IMR-90 (cell line): Measurements from ENCODE around the gene JAKMIP1. TPM values are rescaled to one million over a fixed set of nuclear protein-coding genes. Genes with fewer than 3 reads are reported as not detected.

Experiments
- ATAC-seq: fragments of 200-7000 bp; cut with Tn5 transposase; 2 replicates; pipeline ENCODE4 v1.9.1; 2020; ENCODE audit warnings: low read depth, mild to moderate bottlenecking, moderate library complexity
- BruUV-seq: library from RNA; stranded (reverse); fragments of 400-500 nt; replicated peaks from 2 replicates; lab custom pipeline; 2021; lab: Mats Ljungman, UMichigan
- CTCF ChIA-PET: fragments of 300-600 bp; formaldehyde crosslinking; extraction: SDS; loops from one replicate; lab custom pipeline; 2021; ENCODE audit warnings: antibody characterized with exemption; lab: Yijun Ruan, JAX
- POLR2A ChIA-PET: fragments of 300-600 bp; sonication (Branson Sonifier 250); formaldehyde crosslinking; loops from one replicate; lab custom pipeline; 2022; ENCODE audit warnings: antibody characterized with exemption; ENCODE audit not compliant: unreplicated experiment; lab: Charles Lee
- DNase-seq: peaks from one replicate; pipeline ENCODE4 v3.0.0; 2013
- H2AFZ ChIP-seq: replicated peaks from 2 replicates; pipeline ENCODE3; 2013; ENCODE audit warnings: low read length, mild to moderate bottlenecking; ENCODE audit not compliant: poor library complexity
- H2AK5ac ChIP-seq: 2 replicates; pipeline ENCODE4 v1.6.1; 2013; ENCODE audit warnings: low read depth, low read length, inconsistent platforms
- H2AK9ac ChIP-seq: replicated peaks from 2 replicates; pipeline ENCODE3; 2013; ENCODE audit warnings: mild to moderate bottlenecking, low read depth, low read length, moderate library complexity; ENCODE audit not compliant: poor library complexity
- H2BK120ac ChIP-seq: 2 replicates; pipeline ENCODE4 v1.6.1; 2013; ENCODE audit warnings: low read depth, low read length, inconsistent platforms
- H2BK15ac ChIP-seq: 3 replicates; pipeline ENCODE4 v1.6.1; 2013; ENCODE audit warnings: low read depth, low read length, inconsistent platforms
- H2BK20ac ChIP-seq: 2 replicates; pipeline ENCODE4 v1.6.1; 2013; ENCODE audit warnings: low read depth, mild to moderate bottlenecking, inconsistent platforms, low read length, moderate library complexity
- H2BK5ac ChIP-seq: 2 replicates; pipeline ENCODE4 v1.6.1; 2013; ENCODE audit warnings: mild to moderate bottlenecking, low read depth, low read length, inconsistent platforms; ENCODE audit not compliant: poor library complexity, severe bottlenecking
- H3K14ac ChIP-seq: replicated peaks from 2 replicates; pipeline ENCODE4 v1.6.1; 2013; ENCODE audit warnings: low read depth, low read length, inconsistent platforms
- H3K18ac ChIP-seq: 2 replicates; pipeline ENCODE4 v1.6.1; 2013; ENCODE audit warnings: low read depth, low read length, control low read depth
- H3K23ac ChIP-seq: 2 replicates; pipeline ENCODE4 v1.6.1; 2013; ENCODE audit warnings: low read depth, low read length, inconsistent platforms
- H3K27ac ChIP-seq: 2 replicates; pipeline ENCODE4 v1.5.1; 2013; ENCODE audit warnings: mild to moderate bottlenecking, control low read depth, low read length; ENCODE audit not compliant: insufficient read depth
- H3K27me3 ChIP-seq: 2 replicates; pipeline ENCODE4 v1.6.1; 2013; ENCODE audit warnings: low read length; ENCODE audit not compliant: control insufficient read depth, insufficient read depth
- H3K36me3 ChIP-seq: 2 replicates; pipeline ENCODE4 v1.6.1; 2013; ENCODE audit warnings: low read length, mixed read lengths; ENCODE audit not compliant: control insufficient read depth, insufficient read depth
- H3K4ac ChIP-seq: 2 replicates; pipeline ENCODE4 v1.6.1; 2013; ENCODE audit warnings: low read depth, low read length, inconsistent platforms
- H3K4me1 ChIP-seq: 2 replicates; pipeline ENCODE4 v1.6.1; 2013; ENCODE audit warnings: low read length, mixed read lengths; ENCODE audit not compliant: control insufficient read depth, insufficient read depth
- H3K4me2 ChIP-seq: 2 replicates; pipeline ENCODE4 v1.6.1; 2013; ENCODE audit warnings: low read depth, mild to moderate bottlenecking, control low read depth, low read length, moderate library complexity
- H3K4me3 ChIP-seq: 2 replicates; pipeline ENCODE4 v1.5.1; 2013; ENCODE audit warnings: low read depth, mild to moderate bottlenecking, control low read depth, low read length, moderate library complexity; ENCODE audit not compliant: insufficient read depth
- H3K56ac ChIP-seq: 2 replicates; pipeline ENCODE4 v1.6.1; 2013; ENCODE audit warnings: low read length, inconsistent platforms; ENCODE audit not compliant: insufficient read depth; ENCODE audit errors: extremely low read depth
- H3K79me1 ChIP-seq, 2 experiments: 2 replicates each; pipeline ENCODE4 v1.6.1; 2013; ENCODE audit warnings: low read length in 2 of 2, inconsistent platforms in 1 of 2, low read depth in 1 of 2
- H3K9ac ChIP-seq: 2 replicates; pipeline ENCODE4 v1.6.1; 2013; ENCODE audit warnings: low read depth, low read length, control low read depth
- H3K9me1 ChIP-seq: 2 replicates; pipeline ENCODE4 v1.6.1; 2013; ENCODE audit warnings: low read length, inconsistent platforms; ENCODE audit not compliant: insufficient read depth
- H3K9me3 ChIP-seq: 2 replicates; pipeline ENCODE4 v1.6.1; 2013; ENCODE audit warnings: low read length; ENCODE audit not compliant: control insufficient read depth, insufficient read depth
- H4K20me1 ChIP-seq: 2 replicates; pipeline ENCODE4 v1.6.1; 2013; ENCODE audit warnings: low read length, inconsistent platforms; ENCODE audit not compliant: insufficient read depth
- H4K5ac ChIP-seq: 2 replicates; pipeline ENCODE4 v1.6.1; 2013; ENCODE audit warnings: mild to moderate bottlenecking, low read depth, low read length, control low read depth
- H4K8ac ChIP-seq, 2 experiments: 2 replicates each; pipeline ENCODE4 v1.6.1; 2013; ENCODE audit warnings: low read depth in 2 of 2, low read length in 2 of 2, control low read depth in 1 of 2, inconsistent platforms in 1 of 2
- H4K91ac ChIP-seq: 2 replicates; pipeline ENCODE4 v1.6.1; 2013; ENCODE audit warnings: low read depth, low read length, inconsistent platforms; ENCODE audit not compliant: insufficient read depth
- CEBPB ChIP-seq: IDR thresholded peaks from 2 replicates; pipeline ENCODE4 v1.6.1; 2012; ENCODE audit warnings: low read depth, low read length, improper control_type of control experiment
- CHD1 ChIP-seq: IDR thresholded peaks from 2 replicates; pipeline ENCODE4 v1.6.1; 2012; ENCODE audit warnings: low read depth, low read length, improper control_type of control experiment
- CTCF ChIP-seq: conservative IDR thresholded peaks from 2 replicates; pipeline ENCODE4 v1.5.1; 2012; ENCODE audit warnings: mild to moderate bottlenecking, low read depth, low read length, improper control_type of control experiment
- ELK1 ChIP-seq: fragments of 150-350 bp; IDR thresholded peaks from 2 replicates; pipeline ENCODE4 v1.6.1; 2016; ENCODE audit warnings: low read depth, mild to moderate bottlenecking, low read length, moderate library complexity, borderline replicate concordance
- FOS ChIP-seq: fragments of 150-350 bp; IDR thresholded peaks from 2 replicates; pipeline ENCODE4 v1.6.1; 2016; ENCODE audit warnings: low read depth, low read length
- MXI1 ChIP-seq: IDR thresholded peaks from 2 replicates; pipeline ENCODE4 v1.6.1; 2012; ENCODE audit warnings: low read depth, mild to moderate bottlenecking, low read length, moderate library complexity, borderline replicate concordance
- NFE2L2 ChIP-seq: fragments of 150-350 bp; IDR thresholded peaks from 2 replicates; pipeline ENCODE4 v1.6.1; 2016; ENCODE audit warnings: low read depth, mild to moderate bottlenecking, low read length
- RAD21 ChIP-seq: IDR thresholded peaks from 2 replicates; pipeline ENCODE4 v1.6.1; 2012; ENCODE audit warnings: low read length, improper control_type of control experiment
- RCOR1 ChIP-seq: IDR thresholded peaks from 2 replicates; pipeline ENCODE4 v1.6.1; 2012; ENCODE audit warnings: mild to moderate bottlenecking, low read length, improper control_type of control experiment; ENCODE audit not compliant: insufficient replicate concordance
- RFX5 ChIP-seq: IDR thresholded peaks from 2 replicates; pipeline ENCODE4 v1.8.0; 2012; ENCODE audit warnings: low read depth, mild to moderate bottlenecking, low read length, moderate library complexity
- SMC3 ChIP-seq: fragments of 150-350 bp; IDR thresholded peaks from 2 replicates; pipeline ENCODE4 v1.6.1; 2016; ENCODE audit warnings: low read depth, mild to moderate bottlenecking, antibody characterized with exemption, low read length, moderate library complexity
- WGBS, 2 experiments: methylation state at CpG; one replicate each; pipeline versions ENCODE4 v1.1.5 to v1.1.7; 2013; ENCODE audit warnings: missing lambda C conversion rate in 2 of 2; ENCODE audit not compliant: insufficient read length in 1 of 2; ENCODE audit errors: extremely low coverage in 2 of 2; 5-methylcytosine and 5-hydroxymethylcytosine counted together
- dilution Hi-C: fragments of 300-500 bp; cut with HindIII; formaldehyde crosslinking; loops from one replicate; pipeline ENCODE4 v1.14.3; 2018; ENCODE audit warnings: low sequenced_read_pairs; ENCODE audit not compliant: unreplicated experiment
- in situ Hi-C: fragments of 300-500 bp; cut with MboI; formaldehyde crosslinking; loops from 3 replicates; pipeline ENCODE4 v1.14.3; 2019; ENCODE audit warnings: low sequenced_read_pairs, inconsistent platforms, mixed read lengths
- intact Hi-C: fragments of 100-400 bp; cut with micrococcal nuclease; formaldehyde crosslinking; loops from 2 replicates; pipeline ENCODE4 v1.10.0; 2022
- polyA plus RNA-seq, 3 experiments: library from polyadenylated mRNA; depleted of rRNA; stranded (reverse); fragments of >200 nt; gene quantifications; 2 replicates each; pipeline ENCODE4 v1.2.3, GENCODE V29; 2012; ENCODE audit warnings: low replicate concordance in 1 of 3
- total RNA-seq: library from RNA; depleted of rRNA; stranded (reverse); fragments of >200 nt; gene quantifications from 2 replicates; pipeline ENCODE4 v1.2.3, GENCODE V29; 2012

Gene JAKMIP1
- total and polyA plus RNA-seq, 2 of the 4 experiments (the other 2 are of a cell fraction), result not detected

GRCh38 chr4:6027392-6027791, 173.0 kb downstream of the JAKMIP1 start:
- BruUV-seq, result no TSS peak
- 82% methylated on average over 2 of the region's 9 CpGs; no CpG with 5 or more reads in 1 of the 2 experiments for WGBS, 2 experiments
- Histone ChIP-seq H3K4me1 (no peaks in the 10 kb centered on the region), H4K91ac (no peak overlapping the region), H3K27me3 (no peaks in the 10 kb centered on the region), H2BK5ac (no peak overlapping the region), H3K9ac (no peak overlapping the region), H4K20me1 (no peaks in the 10 kb centered on the region), H4K8ac (no peak overlapping the region), H3K36me3 (no peaks in the 10 kb centered on the region), H2BK20ac (no peak overlapping the region), H3K4me3 (no peak overlapping the region), H3K4me2 (no peak overlapping the region), H3K4ac (no peak overlapping the region), H2BK15ac (no peak overlapping the region), H3K9me1 (no peaks in the 10 kb centered on the region), H2BK120ac (no peak overlapping the region), H2AFZ (no peak overlapping the region), H3K23ac (no peak overlapping the region), H3K18ac (no peak overlapping the region), H3K14ac (no peak overlapping the region), H3K27ac (no peak overlapping the region), H2AK5ac (no peak overlapping the region), H4K5ac (no peak overlapping the region), H3K9me3 (no peaks in the 10 kb centered on the region), H2AK9ac (no peak overlapping the region), H3K79me1 (no peaks in the 10 kb centered on the region), H3K56ac (no peak overlapping the region)
- in situ Hi-C loops, result loop anchor here (25.0 kb wide), 2 partner anchors 110 to 410 kb away; no protein-coding TSS in a partner anchor
- TF ChIP-seq RFX5 (no peak), CHD1 (no peak), RAD21 (no peak), FOS (no peak), ELK1 (no peak), SMC3 (no peak), RCOR1 (no peak), CTCF (no peak), CEBPB (no peak), MXI1 (no peak), NFE2L2 (no peak)
- ChIA-PET POLR2A (no interaction called here), CTCF (no interaction called here)
- ATAC-seq (no peak), DNase-seq (no peak)
- dilution Hi-C loops, result no loop called here
- intact Hi-C loops, result no loop called here
